HepG2 (cell line): ENCODE results near the gene KDM2B. TPM values are rescaled to one million over a fixed set of nuclear protein-coding genes. Genes with fewer than 3 reads are reported as not detected.
A peak's percentile ranks its signal among the peaks of the same experiment; 100 is the strongest.

Experiments used
- CCAR2 ChIP-seq: fragments of 200-400 bp; formaldehyde crosslinking; optimal IDR thresholded peaks from 2 replicates; pipeline ENCODE3; 2018; ENCODE audit warnings: low read depth, mild to moderate bottlenecking, low read length, moderate library complexity
- EZH2 ChIP-seq: conservative IDR thresholded peaks from 2 replicates; pipeline ENCODE4 v1.6.1; 2012; ENCODE audit warnings: mild to moderate bottlenecking, low read depth, low read length, moderate library complexity
- GLI4 ChIP-seq: sonication (generic); formaldehyde crosslinking; IDR thresholded peaks from 2 replicates; pipeline ENCODE4 v1.5.1; 2020; ENCODE audit warnings: missing genetic modification reagents, mild to moderate bottlenecking, moderate library complexity, borderline replicate concordance
- HOXA7 ChIP-seq: sonication (generic); formaldehyde crosslinking; IDR thresholded peaks from 2 replicates; pipeline ENCODE4 v1.8.1; 2022; ENCODE audit warnings: mild to moderate bottlenecking, missing genetic modification reagents, moderate library complexity
- ISX ChIP-seq: sonication (generic); formaldehyde crosslinking; conservative IDR thresholded peaks from 2 replicates; pipeline ENCODE4 v1.5.0; 2020; ENCODE audit warnings: missing genetic modification reagents
- KMT2B ChIP-seq: IDR thresholded peaks from 2 replicates; pipeline ENCODE4 v1.6.1; 2016; ENCODE audit warnings: missing genetic modification reagents, missing compliant biosample characterization
- MXD4 ChIP-seq: IDR thresholded peaks from 2 replicates; pipeline ENCODE4 v1.6.1; 2016; ENCODE audit warnings: mild to moderate bottlenecking, missing biosample characterization, missing genetic modification reagents
- NAIF1 ChIP-seq: sonication (generic); formaldehyde crosslinking; IDR thresholded peaks from 2 replicates; pipeline ENCODE4 v1.5.0; 2020; ENCODE audit warnings: mild to moderate bottlenecking, missing genetic modification reagents, borderline replicate concordance
- RFXAP ChIP-seq: sonication (generic); formaldehyde crosslinking; IDR thresholded peaks from 2 replicates; pipeline ENCODE4 v1.4.0; 2020; ENCODE audit warnings: missing genetic modification reagents, borderline replicate concordance
- SIN3B ChIP-seq: fragments of 150-350 bp; IDR thresholded peaks from 2 replicates; pipeline ENCODE4 v1.6.1; 2014; ENCODE audit warnings: low read length
- TARDBP ChIP-seq: sonication (generic); formaldehyde crosslinking; IDR thresholded peaks from 2 replicates; pipeline ENCODE4 v1.8.0; 2022; ENCODE audit warnings: mild to moderate bottlenecking, missing genetic modification reagents
- ZKSCAN5 ChIP-seq: sonication (generic); formaldehyde crosslinking; IDR thresholded peaks from 2 replicates; pipeline ENCODE4 v1.5.1; 2020; ENCODE audit warnings: mild to moderate bottlenecking, missing genetic modification reagents
- ZNF121 ChIP-seq: sonication (generic); formaldehyde crosslinking; IDR thresholded peaks from 2 replicates; pipeline ENCODE4 v1.5.0; 2020; ENCODE audit warnings: mild to moderate bottlenecking, missing genetic modification reagents
- ZNF180 ChIP-seq: sonication (generic); formaldehyde crosslinking; IDR thresholded peaks from 2 replicates; pipeline ENCODE4 v1.4.0; 2020; ENCODE audit warnings: low read depth, missing genetic modification reagents, borderline replicate concordance
- ZNF205 ChIP-seq: IDR thresholded peaks from 2 replicates; pipeline ENCODE4 v1.6.1; 2018; ENCODE audit warnings: missing biosample characterization, missing genetic modification reagents
- polyA plus RNA-seq, 8 experiments: library from polyadenylated mRNA; depleted of rRNA in 3 of 8; stranded (reverse) in 7 of 8; unstranded in 1 of 8; fragments of >200 nt; fragmentation: Illumina TruSeq in 4 of 8; extraction: Trizol in 4 of 8; gene quantifications; 2 replicates each; pipeline versions ENCODE4 v1.2.1 to v1.2.3, GENCODE V29; 2011 to 2016; ENCODE audit warnings: low read depth in 4 of 8, missing spikeins in 1 of 8, mixed read lengths in 1 of 8; ENCODE audit not compliant: insufficient read depth in 1 of 8
- total RNA-seq, 5 experiments: library from RNA; depleted of rRNA; stranded (reverse); fragments of >200 nt; fragmentation: Illumina TruSeq; extraction: Trizol; gene quantifications; 2 replicates each; pipeline ENCODE4 v1.2.3, GENCODE V29; 2016; ENCODE audit warnings: low read depth in 1 of 5
- TF ChIP-seq, protein P1 (sequence below): IDR thresholded peaks from 2 replicates; pipeline ENCODE4 v1.6.1; 2016; ENCODE audit warnings: low read depth
- TF ChIP-seq, protein P2 (sequence below): IDR thresholded peaks from 2 replicates; pipeline ENCODE4 v1.6.1; 2018; ENCODE audit warnings: missing genetic modification reagents, mild to moderate bottlenecking, missing compliant biosample characterization
- TF ChIP-seq, protein P3 (sequence below): sonication (generic); formaldehyde crosslinking; IDR thresholded peaks from 2 replicates; pipeline ENCODE4 v1.5.1; 2020; ENCODE audit warnings: missing genetic modification reagents, mild to moderate bottlenecking, borderline replicate concordance
- TF ChIP-seq, protein P4 (sequence below): sonication (generic); formaldehyde crosslinking; IDR thresholded peaks from 2 replicates; pipeline ENCODE4 v1.5.1; 2020; ENCODE audit warnings: missing genetic modification reagents, mild to moderate bottlenecking, borderline replicate concordance
- TF ChIP-seq, protein P5 (sequence below): sonication (generic); formaldehyde crosslinking; IDR thresholded peaks from 2 replicates; pipeline ENCODE4 v1.4.0; 2020; ENCODE audit warnings: mild to moderate bottlenecking, low read depth, missing genetic modification reagents

The KDM2B gene
- total and polyA plus RNA-seq, 2 of the 13 experiments (the other 11 are each of a cell fraction or from before 2014, with no cell fraction given): 17.5 to 26.1 TPM

- TF ChIP-seq, protein P1, sequence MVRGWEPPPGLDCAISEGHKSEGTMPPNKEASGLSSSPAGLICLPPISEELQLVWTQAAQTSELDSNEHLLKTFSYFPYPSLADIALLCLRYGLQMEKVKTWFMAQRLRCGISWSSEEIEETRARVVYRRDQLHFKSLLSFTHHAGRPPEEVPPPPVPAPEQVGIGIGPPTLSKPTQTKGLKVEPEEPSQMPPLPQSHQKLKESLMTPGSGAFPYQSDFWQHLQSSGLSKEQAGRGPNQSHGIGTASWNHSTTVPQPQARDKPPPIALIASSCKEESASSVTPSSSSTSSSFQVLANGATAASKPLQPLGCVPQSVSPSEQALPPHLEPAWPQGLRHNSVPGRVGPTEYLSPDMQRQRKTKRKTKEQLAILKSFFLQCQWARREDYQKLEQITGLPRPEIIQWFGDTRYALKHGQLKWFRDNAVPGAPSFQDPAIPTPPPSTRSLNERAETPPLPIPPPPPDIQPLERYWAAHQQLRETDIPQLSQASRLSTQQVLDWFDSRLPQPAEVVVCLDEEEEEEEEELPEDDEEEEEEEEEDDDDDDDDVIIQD: no peak
- TF ChIP-seq TARDBP (peak; percentile 38; the same call in 1 of the 2 replicates), GLI4 (CRISPR knock-in tag) (no peak), KMT2B (CRISPR knock-in tag) (peak; percentile 77; the same call in 1 of the 2 replicates), MXD4 (CRISPR knock-in tag) (peak; percentile 49; the same call in 1 of the 2 replicates), CCAR2 (no peak), ZNF121 (CRISPR knock-in tag) (no peak), HOXA7 (CRISPR knock-in tag) (no peak), ZNF180 (CRISPR knock-in tag) (no peak), SIN3B (no peak), RFXAP (CRISPR knock-in tag) (peak; percentile 72; the same call in 1 of the 2 replicates), NAIF1 (CRISPR knock-in tag) (peak; percentile 45; the same call in 1 of the 2 replicates), ZNF205 (CRISPR knock-in tag) (peak; percentile 63; the same call in 1 of the 2 replicates), ZKSCAN5 (CRISPR knock-in tag) (no peak), ISX (CRISPR knock-in tag) (0 out of 2 replicates have a peak, but pooled peaks have one; percentile 46), EZH2 (no peak)
- TF ChIP-seq, protein P2, sequence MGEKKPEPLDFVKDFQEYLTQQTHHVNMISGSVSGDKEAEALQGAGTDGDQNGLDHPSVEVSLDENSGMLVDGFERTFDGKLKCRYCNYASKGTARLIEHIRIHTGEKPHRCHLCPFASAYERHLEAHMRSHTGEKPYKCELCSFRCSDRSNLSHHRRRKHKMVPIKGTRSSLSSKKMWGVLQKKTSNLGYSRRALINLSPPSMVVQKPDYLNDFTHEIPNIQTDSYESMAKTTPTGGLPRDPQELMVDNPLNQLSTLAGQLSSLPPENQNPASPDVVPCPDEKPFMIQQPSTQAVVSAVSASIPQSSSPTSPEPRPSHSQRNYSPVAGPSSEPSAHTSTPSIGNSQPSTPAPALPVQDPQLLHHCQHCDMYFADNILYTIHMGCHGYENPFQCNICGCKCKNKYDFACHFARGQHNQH (CRISPR knock-in tag): peak; percentile 75; the same call in 1 of the 2 replicates
- TF ChIP-seq, protein P3, sequence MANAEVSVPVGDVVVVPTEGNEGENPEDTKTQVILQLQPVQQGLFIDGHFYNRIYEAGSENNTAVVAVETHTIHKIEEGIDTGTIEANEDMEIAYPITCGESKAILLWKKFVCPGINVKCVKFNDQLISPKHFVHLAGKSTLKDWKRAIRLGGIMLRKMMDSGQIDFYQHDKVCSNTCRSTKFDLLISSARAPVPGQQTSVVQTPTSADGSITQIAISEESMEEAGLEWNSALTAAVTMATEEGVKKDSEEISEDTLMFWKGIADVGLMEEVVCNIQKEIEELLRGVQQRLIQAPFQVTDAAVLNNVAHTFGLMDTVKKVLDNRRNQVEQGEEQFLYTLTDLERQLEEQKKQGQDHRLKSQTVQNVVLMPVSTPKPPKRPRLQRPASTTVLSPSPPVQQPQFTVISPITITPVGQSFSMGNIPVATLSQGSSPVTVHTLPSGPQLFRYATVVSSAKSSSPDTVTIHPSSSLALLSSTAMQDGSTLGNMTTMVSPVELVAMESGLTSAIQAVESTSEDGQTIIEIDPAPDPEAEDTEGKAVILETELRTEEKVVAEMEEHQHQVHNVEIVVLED (CRISPR knock-in tag): peak; percentile 34; the same call in 1 of the 2 replicates
- TF ChIP-seq, protein P4, sequence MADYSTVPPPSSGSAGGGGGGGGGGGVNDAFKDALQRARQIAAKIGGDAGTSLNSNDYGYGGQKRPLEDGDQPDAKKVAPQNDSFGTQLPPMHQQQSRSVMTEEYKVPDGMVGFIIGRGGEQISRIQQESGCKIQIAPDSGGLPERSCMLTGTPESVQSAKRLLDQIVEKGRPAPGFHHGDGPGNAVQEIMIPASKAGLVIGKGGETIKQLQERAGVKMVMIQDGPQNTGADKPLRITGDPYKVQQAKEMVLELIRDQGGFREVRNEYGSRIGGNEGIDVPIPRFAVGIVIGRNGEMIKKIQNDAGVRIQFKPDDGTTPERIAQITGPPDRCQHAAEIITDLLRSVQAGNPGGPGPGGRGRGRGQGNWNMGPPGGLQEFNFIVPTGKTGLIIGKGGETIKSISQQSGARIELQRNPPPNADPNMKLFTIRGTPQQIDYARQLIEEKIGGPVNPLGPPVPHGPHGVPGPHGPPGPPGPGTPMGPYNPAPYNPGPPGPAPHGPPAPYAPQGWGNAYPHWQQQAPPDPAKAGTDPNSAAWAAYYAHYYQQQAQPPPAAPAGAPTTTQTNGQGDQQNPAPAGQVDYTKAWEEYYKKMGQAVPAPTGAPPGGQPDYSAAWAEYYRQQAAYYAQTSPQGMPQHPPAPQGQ (CRISPR knock-in tag): no peak
- TF ChIP-seq, protein P5, sequence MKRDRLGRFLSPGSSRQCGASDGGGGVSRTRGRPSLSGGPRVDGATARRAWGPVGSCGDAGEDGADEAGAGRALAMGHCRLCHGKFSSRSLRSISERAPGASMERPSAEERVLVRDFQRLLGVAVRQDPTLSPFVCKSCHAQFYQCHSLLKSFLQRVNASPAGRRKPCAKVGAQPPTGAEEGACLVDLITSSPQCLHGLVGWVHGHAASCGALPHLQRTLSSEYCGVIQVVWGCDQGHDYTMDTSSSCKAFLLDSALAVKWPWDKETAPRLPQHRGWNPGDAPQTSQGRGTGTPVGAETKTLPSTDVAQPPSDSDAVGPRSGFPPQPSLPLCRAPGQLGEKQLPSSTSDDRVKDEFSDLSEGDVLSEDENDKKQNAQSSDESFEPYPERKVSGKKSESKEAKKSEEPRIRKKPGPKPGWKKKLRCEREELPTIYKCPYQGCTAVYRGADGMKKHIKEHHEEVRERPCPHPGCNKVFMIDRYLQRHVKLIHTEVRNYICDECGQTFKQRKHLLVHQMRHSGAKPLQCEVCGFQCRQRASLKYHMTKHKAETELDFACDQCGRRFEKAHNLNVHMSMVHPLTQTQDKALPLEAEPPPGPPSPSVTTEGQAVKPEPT (CRISPR knock-in tag): 0 out of 2 replicates have a peak, but pooled peaks have one; percentile 81
Observed at GRCh38 chr12:121536899-121537813, 43.7 kb downstream of the KDM2B start (continued).
